Cardiac muscle cell (in vitro differentiated cells and primary cell): Measurements from ENCODE around the gene PELI1. TPM values are rescaled to one million over a fixed set of nuclear protein-coding genes. Genes with fewer than 3 reads are reported as not detected.

Source experiments
- DNase-seq, 2 donors: peaks; one replicate each; pipeline versions ENCODE4 v3.0.0 to v3.0.0-alpha.2; 2010 to 2017; ENCODE audit warnings: low read depth in 1 of 2, low spot score in 1 of 2
- H3K27ac ChIP-seq: fragments of 200-600 bp; sonication (generic); 2 replicates; pipeline ENCODE4 v1.5.1; 2016
- H3K27me3 ChIP-seq: fragments of 200-600 bp; sonication (generic); 2 replicates; pipeline ENCODE4 v1.6.0; 2016; ENCODE audit warnings: control low read depth
- H3K36me3 ChIP-seq: fragments of 200-600 bp; sonication (generic); 2 replicates; pipeline ENCODE4 v1.5.1; 2016; ENCODE audit warnings: control low read depth
- H3K4me1 ChIP-seq: fragments of 200-600 bp; sonication (generic); 2 replicates; pipeline ENCODE4 v1.8.1; 2017; ENCODE audit warnings: low read depth, mild to moderate bottlenecking, mixed run types
- H3K4me3 ChIP-seq: fragments of 200-600 bp; sonication (generic); 2 replicates; pipeline ENCODE4 v1.5.1; 2016; ENCODE audit warnings: mild to moderate bottlenecking
- H3K9me3 ChIP-seq: fragments of 200-600 bp; sonication (generic); 2 replicates; pipeline ENCODE4 v1.5.1; 2017; ENCODE audit warnings: low read depth, mild to moderate bottlenecking, control low read depth
- CTCF ChIP-seq: IDR thresholded peaks from 2 replicates; pipeline ENCODE4 v1.5.1; 2012; ENCODE audit warnings: low read depth, mild to moderate bottlenecking, low read length
- polyA plus RNA-seq: library from polyadenylated mRNA; unstranded; fragments of >200 nt; fragmentation: Nextera tagmentation; extraction: Ambion mirVana; gene quantifications from 2 replicates; pipeline ENCODE4 v1.2.1, GENCODE V29; 2016
- total RNA-seq: library from RNA; depleted of rRNA; stranded (reverse); fragments of >200 nt; gene quantifications from 2 replicates; pipeline ENCODE4 v1.2.3, GENCODE V29; 2016

PELI1 gene
- total and polyA plus RNA-seq, 2 experiments from 2014 or later = 9.6 to 12.6 TPM

GRCh38 chr2:64052463-64053241 lies 91.6 kb downstream of the PELI1 start:
- DNase-seq = peak in 1 of 2 donors; percentile 38
- H3K4me1 ChIP-seq = no peaks in the 10 kb centered on the region
- H3K9me3 ChIP-seq = no peaks in the 10 kb centered on the region
- H3K27me3 ChIP-seq = no peaks in the 10 kb centered on the region
- H3K36me3 ChIP-seq = no peaks in the 10 kb centered on the region
- no peak overlapping the region for H3K4me3 ChIP-seq
- no peak for TF ChIP-seq CTCF
- no peak overlapping the region for H3K27ac ChIP-seq

GRCh38 chr2:64049633-64050220 lies 94.5 kb downstream of the PELI1 start:
- H3K27ac ChIP-seq = no peak overlapping the region
- H3K4me1 ChIP-seq = no peaks in the 10 kb centered on the region
- peak; percentile 88 for TF ChIP-seq CTCF
- H3K27me3 ChIP-seq = no peaks in the 10 kb centered on the region
- H3K36me3 ChIP-seq = no peaks in the 10 kb centered on the region
- no peak overlapping the region for H3K4me3 ChIP-seq
- no peaks in the 10 kb centered on the region for H3K9me3 ChIP-seq
- DNase-seq = peak; percentile 68 to 81

- H3K4me1 ChIP-seq = no peaks in the 10 kb centered on the region
- H3K4me3 ChIP-seq = no peak overlapping the region
- no peak overlapping the region for H3K27ac ChIP-seq
- H3K27me3 ChIP-seq = no peaks in the 10 kb centered on the region
- no peak for TF ChIP-seq CTCF
- no peaks in the 10 kb centered on the region for H3K9me3 ChIP-seq
- H3K36me3 ChIP-seq = no peaks in the 10 kb centered on the region
- no peak for DNase-seq
Measured at GRCh38 chr2:64045938-64046337, 98.3 kb downstream of the PELI1 start.

Other genes starting within 250 kb of the PELI1 start
- gene VPS54, start 125.0 kb downstream of the PELI1 start, total RNA-seq = 18.4 and 22.4 TPM in 2 replicates
- gene VPS54, start 125.0 kb downstream of the PELI1 start, polyA plus RNA-seq = 18.7 and 23.3 TPM in 2 replicates